GM12891 (cell line): ENCODE data around the gene PITPNB.

Experiments used
- PAX5 ChIP-seq: IDR thresholded peaks from 2 replicates; pipeline ENCODE4 v1.6.1; 2011; ENCODE audit warnings: low read length, moderate library complexity, mild to moderate bottlenecking; ENCODE audit not compliant: insufficient read depth, severe bottlenecking
- POLR2A ChIP-seq: IDR thresholded peaks from 2 replicates; pipeline ENCODE4 v1.6.1; 2011; ENCODE audit warnings: low read depth, low read length, control low read depth
- POLR2AphosphoS5 ChIP-seq: IDR thresholded peaks from 2 replicates; pipeline ENCODE4 v1.6.1; 2011; ENCODE audit warnings: low read depth, low read length, control low read depth
- POU2F2 ChIP-seq: IDR thresholded peaks from 2 replicates; pipeline ENCODE4 v1.6.1; 2011; ENCODE audit warnings: low read depth, mild to moderate bottlenecking, control low read depth, low read length, moderate library complexity
- SPI1 ChIP-seq: IDR thresholded peaks from 2 replicates; pipeline ENCODE4 v1.6.1; 2011; ENCODE audit warnings: low read depth, low read length, control low read depth
- TAF1 ChIP-seq: IDR thresholded peaks from 2 replicates; pipeline ENCODE4 v1.6.1; 2011; ENCODE audit warnings: low read depth, low read length, control low read depth

DNA sequence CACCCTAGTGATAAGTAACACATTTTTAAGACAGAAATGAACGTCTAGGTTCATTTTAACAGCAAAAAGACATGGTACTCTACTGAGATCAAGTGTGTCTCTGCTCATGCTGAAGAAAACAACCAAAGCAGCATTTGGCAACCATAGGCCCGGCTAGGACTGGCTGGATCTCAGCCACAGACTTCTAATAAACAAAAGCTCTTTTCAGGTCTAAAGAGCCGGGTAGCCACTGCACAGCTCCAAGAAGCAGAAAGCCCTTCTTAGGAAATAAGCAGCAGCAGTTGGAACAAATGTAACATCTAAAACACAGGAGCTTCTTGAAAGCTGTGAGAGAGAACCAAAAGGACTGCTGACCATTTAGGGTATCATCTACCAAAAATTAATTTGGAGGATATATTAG, 37.6 kb downstream of the PITPNB start:
- no peak for TF ChIP-seq TAF1
- TF ChIP-seq POLR2A, result no peak
- no peak for TF ChIP-seq POLR2AphosphoS5
- TF ChIP-seq SPI1, result no peak
- no peak for TF ChIP-seq POU2F2
- no peak for TF ChIP-seq PAX5
